GM12892 (cell line): ENCODE measurements around the gene RHOJ. TPM values are rescaled to one million over a fixed set of nuclear protein-coding genes. Genes with fewer than 3 reads are reported as not detected.
"Not testable (repeated sequence)": the region's sequence is repeated elsewhere in the genome, so short reads cannot be mapped to it uniquely, and the experiment has no call there.

ENCODE experiments used
- DNase-seq: peaks from one replicate; pipeline ENCODE4 v3.0.0; 2011; ENCODE audit not compliant: insufficient read length
- FAIRE-seq: peaks from 2 replicates; lab custom pipeline; 2011; peaks lifted over from hg19 to GRCh38; lab: Jason Lieb, UNC
- POLR2A ChIP-seq: IDR thresholded peaks from 2 replicates; pipeline ENCODE4 v1.6.1; 2011; ENCODE audit warnings: low read depth, low read length, control low read depth
- POLR2AphosphoS5 ChIP-seq: IDR thresholded peaks from 2 replicates; pipeline ENCODE4 v1.6.1; 2011; ENCODE audit warnings: low read depth, low read length, control low read depth
- TAF1 ChIP-seq: IDR thresholded peaks from 2 replicates; pipeline ENCODE4 v1.6.1; 2011; ENCODE audit warnings: low read depth, mild to moderate bottlenecking, control low read depth, low read length, borderline replicate concordance
- polyA plus RNA-seq: library from polyadenylated mRNA; unstranded; fragments of >200 nt; gene quantifications from one replicate; pipeline ENCODE4 v1.2.1, GENCODE V29; 2012; ENCODE audit warnings: missing spikeins, inconsistent platforms; ENCODE audit not compliant: missing spikeins

The RHOJ gene
- not detected for polyA plus RNA-seq

GRCh38 chr14:63204407-63205043 is at the start of gene RHOJ:
Gene RHOJ (plus strand): TSS chr14:63204443. CDS start chr14:63204870, 427 bp downstream.
- no peak for TF ChIP-seq POLR2AphosphoS5
- no peak for TF ChIP-seq TAF1
- no peak for TF ChIP-seq POLR2A
- DNase-seq, result no peak
- no peak for FAIRE-seq

GRCh38 chr14:63155511-63156185 is 48.6 kb upstream of the RHOJ start:
- DNase-seq, result no peak
- TF ChIP-seq POLR2AphosphoS5 (no peak), POLR2A (no peak), TAF1 (no peak)
- FAIRE-seq, result no peak

- DNase-seq, result no peak
- TF ChIP-seq POLR2A (no peak), POLR2AphosphoS5 (no peak), TAF1 (no peak)
- FAIRE-seq, result no peak
These were observed 47.0 kb upstream of the RHOJ start for GRCh38 chr14:63157195-63157594.

- DNase-seq (no peak), FAIRE-seq (no peak)
- TF ChIP-seq POLR2A, result no peak
- TF ChIP-seq POLR2AphosphoS5, result no peak
These were observed 40.9 kb upstream of the RHOJ start for GRCh38 chr14:63163306-63163705.

GRCh38 chr14:63164108-63164683 is 40.0 kb upstream of the RHOJ start:
- FAIRE-seq, result no peak

GRCh38 chr14:63165267-63165666 is 39.0 kb upstream of the RHOJ start:
- FAIRE-seq, result not testable (repeated sequence)

More at GRCh38 chr14:63164108-63164683, 40.0 kb upstream of the RHOJ start:
- no peak for TF ChIP-seq TAF1
- DNase-seq, result no peak

GRCh38 chr14:63167044-63167443 is 37.2 kb upstream of the RHOJ start:
- no peak for TF ChIP-seq POLR2A
- TF ChIP-seq TAF1, result no peak
- TF ChIP-seq POLR2AphosphoS5, result no peak
- FAIRE-seq (no peak), DNase-seq (no peak)

More at GRCh38 chr14:63165267-63165666, 39.0 kb upstream of the RHOJ start:
- not testable (repeated sequence) for DNase-seq

GRCh38 chr14:63174760-63175191 is 29.5 kb upstream of the RHOJ start:
- no peak for TF ChIP-seq TAF1
- no peak for FAIRE-seq
- no peak for DNase-seq

- FAIRE-seq, result no peak
- no peak for DNase-seq
- TF ChIP-seq POLR2A (no peak), TAF1 (no peak), POLR2AphosphoS5 (no peak)
These were observed 28.7 kb upstream of the RHOJ start for GRCh38 chr14:63175531-63175930.

- no peak for DNase-seq
- no peak for FAIRE-seq
- no peak for TF ChIP-seq POLR2AphosphoS5
- TF ChIP-seq POLR2A, result no peak
- TF ChIP-seq TAF1, result no peak
These were observed 25.3 kb upstream of the RHOJ start for GRCh38 chr14:63178912-63179311.

- DNase-seq (no peak), FAIRE-seq (no peak)
- TF ChIP-seq POLR2A (no peak), POLR2AphosphoS5 (no peak), TAF1 (no peak)
These were observed 24.9 kb upstream of the RHOJ start for GRCh38 chr14:63179383-63179782.

GRCh38 chr14:63180011-63180410 is 24.2 kb upstream of the RHOJ start:
- no peak for FAIRE-seq
- TF ChIP-seq POLR2A, result no peak
- TF ChIP-seq TAF1, result no peak
- TF ChIP-seq POLR2AphosphoS5, result no peak
- DNase-seq, result no peak

GRCh38 chr14:63182968-63183367 is 21.3 kb upstream of the RHOJ start:
- TF ChIP-seq TAF1 (no peak), POLR2AphosphoS5 (no peak), POLR2A (no peak)
- FAIRE-seq (no peak), DNase-seq (no peak)
